C1 segment of cervical spinal cord (tissue), 14 donors: ENCODE data around the gene MAPKAP1.
A peak's percentile ranks its signal among the peaks of the same experiment; 100 is the strongest.

ENCODE experiments used
- DNase-seq, 14 donors: peaks; one replicate each; lab custom pipeline; 2025; lab: John Stamatoyannopoulos, UW

MAPKAP1 gene

DNA sequence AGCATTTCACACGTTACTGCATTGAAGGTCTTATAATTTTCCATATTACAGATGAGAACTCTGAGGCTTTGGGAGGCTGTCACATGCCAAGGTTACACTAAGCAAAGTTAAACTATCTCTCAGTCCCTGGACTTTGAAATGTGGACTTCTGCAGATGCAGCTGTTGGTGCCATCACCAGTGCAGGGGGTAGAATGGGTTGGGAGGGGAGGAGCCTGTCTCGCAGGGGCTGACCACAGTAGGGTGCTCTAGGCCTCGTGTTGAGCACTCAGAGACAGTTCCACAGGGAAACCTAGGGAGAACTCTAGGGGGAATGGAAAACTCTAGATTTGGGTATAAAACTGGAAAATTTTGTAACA is 220.9 kb downstream of the MAPKAP1 start:
- DNase-seq = no peak

DNA sequence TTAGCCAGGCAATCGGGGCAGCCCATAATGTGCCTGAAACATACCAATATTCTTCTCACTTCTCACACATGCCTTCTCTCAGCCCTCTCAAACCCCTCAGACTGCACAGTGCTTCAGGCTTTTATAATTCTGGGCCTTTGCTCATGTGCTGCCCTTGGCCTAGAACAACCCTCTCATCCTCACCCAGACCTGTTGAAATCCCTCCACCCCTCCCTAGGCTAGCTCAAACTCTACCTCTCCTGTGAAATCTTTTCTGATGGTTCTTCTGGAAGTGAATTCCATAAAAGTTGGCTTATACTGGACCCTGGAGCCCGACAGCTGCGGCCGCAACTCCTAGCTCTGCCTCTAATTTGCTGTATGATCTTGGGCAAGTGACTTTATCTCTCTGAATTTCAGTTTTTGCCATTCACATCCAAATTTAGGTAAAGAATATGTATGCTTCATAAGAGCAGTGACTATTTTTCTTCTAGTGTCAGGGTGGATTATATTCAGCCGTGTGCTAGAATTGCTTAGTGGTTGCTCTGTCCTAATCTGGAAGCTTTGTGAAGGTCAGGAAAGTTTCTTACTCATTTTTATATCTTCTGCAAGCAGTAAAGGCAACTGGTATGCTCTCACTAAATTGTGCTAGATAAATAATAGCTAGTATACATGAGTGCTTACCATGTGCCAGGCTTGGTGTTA is 221.4 kb downstream of the MAPKAP1 start:
- DNase-seq = no peak

DNA sequence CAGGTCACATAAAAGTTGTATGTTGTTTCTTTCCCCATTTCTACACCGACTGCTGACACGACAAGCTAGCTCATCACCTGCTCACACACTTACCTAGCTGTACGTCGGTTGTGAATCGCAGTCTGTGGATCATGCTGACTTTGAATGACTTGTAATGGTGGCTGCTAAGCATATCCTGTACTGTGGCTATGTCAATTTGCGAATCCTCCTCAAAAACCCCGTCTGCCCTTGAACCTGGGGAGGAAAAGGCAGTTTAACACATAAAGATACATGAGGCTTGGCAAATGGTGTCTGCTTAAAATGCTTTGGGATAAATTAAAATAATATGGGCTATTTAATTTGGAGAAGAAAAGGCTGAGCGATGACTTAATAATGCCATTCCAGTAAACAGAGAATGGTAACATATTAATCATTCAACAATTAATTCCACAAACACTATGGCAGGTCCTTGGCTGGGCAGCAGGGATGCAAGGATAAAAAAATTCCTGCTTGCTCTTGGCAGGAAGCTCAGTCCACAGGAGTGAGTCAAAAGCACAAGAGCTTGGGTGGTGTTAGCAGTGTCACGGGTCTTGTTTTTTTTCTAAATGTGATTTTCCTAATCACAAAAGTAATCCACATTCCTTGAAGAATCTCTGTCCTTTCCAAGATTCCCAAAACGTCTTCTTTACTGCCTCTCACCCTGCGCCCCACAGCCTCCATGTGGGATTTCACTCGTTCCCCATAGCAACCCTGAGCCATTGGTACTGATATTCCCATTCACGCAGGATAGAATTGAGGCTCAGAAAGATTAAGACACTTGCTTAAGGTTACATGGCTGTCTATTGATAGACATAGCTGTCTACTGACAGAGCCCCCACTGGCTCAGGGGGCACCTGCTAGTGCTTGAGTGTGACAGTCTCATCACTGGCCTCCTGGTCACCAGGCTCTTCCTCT is 222.4 kb downstream of the MAPKAP1 start:
- peak in 1 of 14 donors; percentile 41 for DNase-seq

DNA sequence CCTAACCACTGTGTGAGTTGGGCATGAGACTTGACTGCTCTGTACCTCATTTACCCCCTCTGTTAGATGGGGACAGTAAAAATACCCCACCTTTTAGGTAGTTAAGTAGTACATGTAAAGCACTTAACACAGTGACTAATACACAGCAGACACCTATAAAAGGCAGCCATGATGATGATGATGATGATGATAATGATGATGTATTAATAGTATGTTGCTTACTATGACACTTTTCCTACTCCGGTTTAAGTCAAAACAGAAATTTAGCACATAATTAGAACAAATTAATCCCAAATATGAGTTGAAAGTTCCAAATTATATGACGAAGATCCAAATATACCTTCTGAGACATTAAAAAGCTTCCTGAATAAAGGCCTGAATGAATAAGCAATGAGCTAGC is 223.3 kb downstream of the MAPKAP1 start:
- DNase-seq = no peak

DNA sequence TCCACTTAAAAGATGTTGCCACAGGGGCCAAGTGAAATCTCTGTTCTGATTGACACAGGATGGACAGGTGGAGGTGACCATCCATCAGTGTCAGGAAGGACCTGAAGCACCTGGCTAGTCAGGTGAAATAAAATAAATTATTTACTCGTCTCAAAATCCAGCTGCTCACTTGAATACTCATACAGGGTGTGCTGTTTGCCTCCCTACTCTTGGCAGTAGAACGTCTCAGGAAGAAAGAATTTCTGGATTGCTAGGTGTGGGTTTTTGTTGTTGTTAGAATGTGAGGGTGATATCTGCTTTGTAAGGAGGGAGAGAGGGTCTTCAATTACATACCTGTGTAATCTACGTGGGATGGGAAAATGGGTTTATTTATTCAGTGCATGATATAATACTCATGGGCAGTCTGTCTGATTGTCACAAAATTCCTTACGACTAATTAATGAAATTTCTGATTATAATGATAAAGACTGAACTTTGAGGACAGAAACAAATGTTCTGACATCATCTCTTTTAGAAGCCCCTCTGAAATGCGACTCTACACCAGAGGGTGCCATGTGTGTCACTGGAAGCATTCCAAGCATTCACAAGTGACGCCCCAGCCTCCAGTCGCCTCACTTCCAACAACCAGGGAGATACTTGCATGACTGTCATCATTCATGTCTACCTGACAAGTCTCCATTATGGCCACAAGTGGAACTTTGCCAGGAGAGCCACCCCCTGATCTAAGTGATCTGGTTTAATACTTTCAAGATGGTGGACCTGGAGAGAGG is 227.0 kb downstream of the MAPKAP1 start:
- DNase-seq = no peak

DNA sequence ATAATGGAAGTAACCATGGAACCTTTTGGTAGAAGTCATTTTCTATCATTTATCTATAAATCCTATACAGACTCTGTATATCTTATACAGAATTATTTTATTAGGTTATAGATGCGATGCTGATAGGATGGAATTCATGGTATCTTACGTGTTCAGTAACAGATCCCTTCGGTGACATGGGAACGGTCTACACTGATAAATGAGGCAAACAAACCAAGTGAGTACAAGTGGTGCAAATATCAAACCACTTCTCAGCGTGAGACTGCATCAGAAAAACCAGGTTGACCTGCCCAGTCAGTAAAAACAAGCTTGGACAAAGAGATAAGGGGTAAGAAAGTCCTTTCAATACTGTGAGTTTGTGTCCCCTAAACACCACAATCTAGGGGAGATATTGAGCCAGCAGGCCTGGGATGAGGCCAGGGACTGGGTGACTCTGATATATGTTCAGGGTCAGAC is 229.9 kb downstream of the MAPKAP1 start:
- DNase-seq = no peak

DNA sequence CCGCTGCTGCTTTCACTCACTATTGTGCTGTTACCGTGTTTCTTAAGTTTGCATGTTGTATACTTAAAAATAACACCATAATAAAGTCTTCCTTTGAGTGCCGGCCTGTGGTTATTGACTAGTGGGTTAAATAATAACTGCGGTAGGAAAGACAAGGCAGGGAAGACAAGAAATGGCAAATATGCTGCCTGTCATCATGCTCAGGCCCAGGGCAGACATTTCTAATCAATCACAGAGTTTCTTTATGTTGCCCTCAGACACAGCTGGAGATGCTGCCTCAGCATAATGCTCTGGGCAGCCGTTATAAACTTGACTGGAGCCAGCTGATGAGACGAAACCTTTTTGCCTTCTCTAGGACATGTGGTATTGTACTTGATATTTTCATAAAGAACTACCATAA is 230.4 kb downstream of the MAPKAP1 start:
- DNase-seq = no peak

DNA sequence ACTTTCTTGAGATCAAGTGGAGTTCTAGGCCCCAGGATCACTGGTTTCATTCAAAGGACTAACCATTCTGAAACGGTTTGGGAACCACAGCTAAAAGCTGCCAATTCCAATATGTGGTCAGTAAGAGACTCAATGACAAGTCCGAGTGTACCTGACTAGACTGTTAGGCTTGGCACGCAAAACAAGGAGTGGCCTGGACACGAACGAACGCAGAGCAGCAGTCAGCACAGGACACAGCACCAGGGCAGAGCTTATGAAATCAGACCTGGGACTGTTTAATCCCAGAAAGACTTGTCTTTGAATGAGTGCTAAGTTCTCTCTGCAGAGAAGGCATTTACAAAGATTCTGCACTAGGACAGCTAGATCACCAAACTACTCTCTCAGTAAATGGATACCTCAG is 231.6 kb downstream of the MAPKAP1 start:
- DNase-seq = no peak

DNA sequence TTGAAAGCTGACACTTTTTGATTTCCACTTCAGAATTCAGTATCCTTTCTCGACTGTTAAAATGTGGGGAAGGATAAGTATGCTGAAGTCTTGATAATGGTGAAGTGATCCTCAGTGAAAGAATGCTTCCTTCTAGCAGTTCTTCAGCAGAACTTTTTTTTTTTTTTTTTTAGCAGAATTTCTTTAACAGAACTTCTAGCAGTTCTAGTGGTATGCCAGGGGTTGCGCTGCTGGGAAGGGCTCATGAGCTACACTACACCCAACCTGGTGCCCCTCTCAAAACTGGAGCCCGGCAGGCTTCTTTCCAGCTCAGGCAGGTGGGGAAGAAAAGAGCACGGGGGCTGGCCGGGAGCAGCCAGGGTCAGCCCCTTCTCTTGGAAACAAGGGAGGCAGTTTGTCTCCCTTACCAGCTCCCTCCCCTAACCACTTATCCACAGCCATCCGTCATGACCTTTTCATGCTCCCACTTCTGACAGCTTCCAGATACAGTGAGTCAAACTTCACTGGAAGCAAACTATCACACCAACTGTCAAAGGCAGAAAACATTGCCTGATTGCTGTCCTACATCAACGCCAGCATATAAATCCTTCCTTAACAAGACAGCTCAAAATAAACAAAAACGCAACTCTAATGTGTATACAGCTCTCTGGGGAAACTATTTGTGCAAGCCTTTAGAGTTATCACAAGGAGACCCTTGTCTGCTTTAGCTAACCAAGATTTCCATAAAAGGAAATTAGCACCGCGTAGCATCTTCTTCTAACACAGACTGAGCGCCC is 233.9 kb downstream of the MAPKAP1 start:
- DNase-seq = no peak

DNA sequence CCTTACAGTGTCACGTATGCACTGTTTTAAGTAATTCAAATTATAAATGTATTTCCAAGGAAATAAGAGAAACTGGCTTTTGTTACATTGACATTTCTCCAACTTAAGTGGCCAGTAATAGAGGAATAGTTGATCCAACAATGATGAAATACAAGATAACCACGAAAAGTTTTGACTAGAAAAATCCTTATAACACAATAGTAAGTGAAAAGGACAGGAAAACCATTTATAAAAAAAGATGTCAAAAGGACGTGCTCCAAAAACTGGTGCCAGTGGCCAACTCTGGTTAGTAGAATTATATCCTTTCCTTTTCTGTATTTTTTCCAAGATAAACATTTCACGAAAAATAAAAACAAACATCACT is 234.5 kb downstream of the MAPKAP1 start:
- no peak for DNase-seq

DNA sequence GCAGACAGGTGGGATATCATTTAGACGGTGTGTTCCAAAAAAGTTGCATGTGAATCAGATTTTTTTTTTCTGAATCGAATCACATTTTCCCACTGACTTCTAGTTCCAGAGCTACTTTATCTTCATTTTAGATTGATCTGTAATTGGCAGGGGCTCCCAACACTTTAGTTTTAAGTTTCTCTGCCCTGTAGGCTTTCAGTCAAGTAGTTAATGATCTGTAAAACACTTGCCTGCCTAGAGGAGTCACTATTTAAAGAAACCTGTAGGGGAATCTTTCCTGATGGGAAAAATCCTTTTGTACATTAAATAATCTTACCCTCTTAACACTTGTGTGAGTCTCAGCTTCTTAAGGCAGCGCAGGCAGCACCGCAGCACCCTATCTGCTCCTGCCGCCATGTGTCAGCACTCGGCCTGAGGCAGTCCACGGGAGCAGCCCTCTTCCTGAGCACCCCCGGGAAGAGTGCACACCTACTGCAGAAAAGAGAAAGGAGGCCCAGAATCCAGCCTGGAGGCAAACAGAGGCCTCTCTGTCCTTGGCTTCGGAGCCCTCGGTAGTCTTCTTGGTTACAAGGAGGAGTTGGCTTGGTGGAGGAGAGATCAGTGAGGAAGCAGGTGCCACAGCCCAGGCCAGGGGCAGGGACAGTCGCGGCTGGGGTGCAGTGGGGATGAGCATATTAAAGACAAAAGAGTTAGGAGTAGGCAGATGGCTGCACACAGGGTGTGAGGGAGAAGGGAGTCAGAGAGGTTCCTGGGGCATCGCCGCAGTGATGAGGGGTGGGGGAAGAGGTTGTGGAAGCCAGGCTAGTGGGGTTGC is 236.0 kb downstream of the MAPKAP1 start:
- no peak for DNase-seq

DNA sequence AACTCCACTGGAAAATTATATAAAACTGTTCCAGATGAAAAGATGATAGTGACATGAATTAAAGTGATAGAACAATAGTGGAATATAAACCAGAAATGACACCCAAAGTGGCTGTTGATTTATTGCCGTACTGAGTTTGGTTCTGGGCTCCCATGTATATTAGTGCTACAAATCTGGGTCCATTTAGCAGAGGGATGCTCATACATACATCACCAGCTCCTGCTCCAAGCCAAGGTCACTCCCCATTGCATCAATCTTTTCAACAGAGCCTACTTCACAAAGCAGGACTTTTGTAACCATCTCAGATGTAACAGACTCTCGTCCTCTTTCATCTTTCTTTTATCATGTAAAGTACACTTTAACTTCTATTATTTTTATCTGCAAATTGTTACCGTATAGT is 236.8 kb downstream of the MAPKAP1 start:
- DNase-seq = no peak

DNA sequence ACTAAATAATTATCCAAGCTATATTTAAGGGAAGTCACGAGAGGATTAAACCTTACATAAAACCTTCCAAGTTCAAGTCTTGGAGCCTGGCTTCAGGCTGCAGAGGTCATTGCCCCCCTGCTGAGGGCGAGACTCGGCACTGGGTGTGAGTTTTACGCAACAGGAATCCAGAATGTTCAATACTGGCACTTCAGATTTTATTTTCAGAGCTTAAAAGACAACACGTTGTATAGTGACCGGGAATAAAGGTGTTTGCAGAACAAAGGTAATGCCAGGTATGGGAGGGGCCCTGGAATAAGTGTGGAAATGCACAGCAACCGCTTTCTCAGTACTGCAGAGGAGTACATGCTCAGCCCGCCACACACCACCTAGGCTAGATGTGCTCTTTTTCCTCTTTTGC is 238.4 kb downstream of the MAPKAP1 start:
- DNase-seq = no peak

DNA sequence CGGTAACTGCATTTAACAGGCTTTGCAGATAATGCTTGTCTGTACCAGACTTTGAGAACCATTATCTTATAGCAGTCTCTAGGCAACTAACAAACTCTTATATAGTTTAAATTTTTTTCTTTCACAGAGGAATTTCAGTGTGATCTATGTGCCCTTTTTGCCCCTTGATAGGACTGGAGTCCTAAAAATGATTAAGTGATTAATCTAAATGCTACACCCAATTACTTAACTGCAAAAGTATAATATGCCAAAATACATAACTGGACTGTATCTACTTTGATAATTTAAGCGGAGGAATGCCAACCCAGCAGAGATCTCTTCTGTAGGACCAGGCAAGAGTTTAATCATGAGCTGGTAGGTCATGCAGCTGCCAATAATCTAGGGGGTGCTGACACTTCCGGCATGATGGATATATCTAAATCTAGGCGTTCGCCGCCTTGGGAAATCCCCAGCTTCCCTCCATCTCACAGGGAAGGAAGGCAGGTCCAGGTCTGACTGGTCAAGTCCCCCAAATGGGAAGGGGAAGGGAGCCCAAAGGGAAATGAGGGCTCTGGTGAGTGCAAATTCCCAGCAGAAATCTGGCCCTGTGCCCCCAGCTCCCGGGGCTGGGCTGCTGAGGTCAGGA is 239.8 kb downstream of the MAPKAP1 start:
- DNase-seq = no peak

DNA sequence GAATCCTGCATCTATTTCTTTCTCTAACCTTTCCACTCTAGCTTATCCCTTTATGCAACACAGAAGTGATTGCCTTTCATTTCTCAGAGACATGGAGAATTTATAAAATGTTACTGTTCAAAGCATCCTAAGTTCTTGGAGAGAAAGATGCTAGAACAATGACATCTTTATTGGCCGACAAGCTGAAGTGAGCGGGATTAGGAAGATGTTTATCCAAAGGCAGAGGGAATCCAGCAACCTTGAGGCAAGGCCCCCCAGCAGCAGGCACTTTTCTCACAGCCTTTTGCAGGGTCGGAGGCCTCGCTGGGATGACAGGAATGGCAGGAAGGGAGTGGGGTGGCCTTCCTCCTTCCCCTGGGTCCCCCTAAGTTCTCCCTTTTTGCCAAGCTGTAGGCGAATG is 240.6 kb downstream of the MAPKAP1 start:
- DNase-seq = no peak

DNA sequence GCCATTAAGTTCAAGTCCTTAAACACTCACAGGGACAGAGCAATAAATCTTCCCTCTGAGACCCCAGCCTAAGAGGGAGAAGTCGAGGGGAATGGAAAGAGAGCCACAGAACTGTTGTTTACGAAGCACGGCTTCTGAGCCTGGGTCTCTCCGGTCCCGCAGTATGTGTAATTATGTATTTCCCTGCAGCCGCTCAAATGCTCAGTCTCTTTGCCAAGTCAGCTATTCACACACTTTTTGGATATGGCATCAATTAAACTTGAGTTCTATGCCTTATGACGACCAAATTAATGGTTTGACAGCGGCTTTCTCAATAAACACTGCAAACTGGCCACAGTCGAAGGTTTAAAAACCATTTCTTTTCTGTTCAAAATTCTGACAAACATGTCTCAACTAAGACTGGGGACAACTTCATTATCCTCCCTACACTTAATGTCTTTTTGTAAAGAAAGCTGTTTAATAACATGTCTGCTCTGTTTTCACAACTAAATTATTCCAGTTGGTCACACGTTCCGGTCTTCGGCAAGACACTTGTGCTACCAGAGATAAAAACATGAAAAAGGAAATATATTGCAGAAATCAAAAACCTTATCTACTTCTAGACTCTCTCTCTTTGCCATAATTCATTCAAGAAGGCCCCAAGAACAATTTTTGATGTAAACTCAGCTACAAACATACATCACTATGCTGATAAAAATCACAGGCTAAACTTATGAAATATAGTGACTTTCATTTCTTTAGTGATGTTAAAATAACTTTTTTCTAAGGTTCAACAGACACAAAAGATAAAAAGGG is 242.2 kb downstream of the MAPKAP1 start:
- DNase-seq = no peak

DNA sequence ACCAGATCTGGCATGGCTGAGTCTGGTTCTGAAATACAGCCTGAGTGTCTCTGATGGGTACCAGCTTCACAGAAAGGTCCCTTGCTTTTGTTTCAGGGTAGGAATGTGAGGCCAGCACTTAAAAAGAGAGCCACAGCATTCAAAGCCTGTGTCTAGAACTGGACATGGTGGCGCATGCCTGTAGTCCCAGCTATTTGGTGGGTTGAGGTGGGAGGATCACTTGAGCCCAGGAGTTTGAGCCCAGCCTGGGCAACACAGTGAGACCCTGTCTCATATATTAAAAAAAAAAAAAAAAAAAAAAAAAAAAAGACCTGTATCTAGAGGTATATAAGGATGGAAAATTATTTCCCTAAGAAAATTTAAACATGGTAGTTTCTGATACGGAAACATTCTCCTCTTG is 243.1 kb downstream of the MAPKAP1 start:
- no peak for DNase-seq

DNA sequence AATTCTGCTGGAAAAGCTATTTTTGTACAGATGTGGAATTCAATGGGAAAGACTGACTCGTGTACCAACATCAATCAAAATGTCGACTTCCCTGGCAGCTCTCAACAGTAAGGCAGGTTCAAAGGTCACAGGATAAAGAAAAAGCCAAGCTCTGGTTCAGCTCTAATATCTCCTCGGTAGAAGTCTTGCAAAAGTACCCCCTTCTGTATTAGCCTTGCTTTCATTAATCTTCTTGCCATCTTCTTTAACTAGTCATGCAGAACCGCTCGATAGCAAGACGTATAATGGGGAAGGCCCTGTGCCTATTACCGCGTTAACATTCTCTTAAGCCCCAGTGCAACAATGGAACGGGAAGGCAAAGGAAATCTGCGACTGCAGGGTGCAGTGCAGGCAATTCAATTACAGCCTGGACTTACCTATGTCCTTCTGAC is 244.1 kb downstream of the MAPKAP1 start:
- DNase-seq = no peak

DNA sequence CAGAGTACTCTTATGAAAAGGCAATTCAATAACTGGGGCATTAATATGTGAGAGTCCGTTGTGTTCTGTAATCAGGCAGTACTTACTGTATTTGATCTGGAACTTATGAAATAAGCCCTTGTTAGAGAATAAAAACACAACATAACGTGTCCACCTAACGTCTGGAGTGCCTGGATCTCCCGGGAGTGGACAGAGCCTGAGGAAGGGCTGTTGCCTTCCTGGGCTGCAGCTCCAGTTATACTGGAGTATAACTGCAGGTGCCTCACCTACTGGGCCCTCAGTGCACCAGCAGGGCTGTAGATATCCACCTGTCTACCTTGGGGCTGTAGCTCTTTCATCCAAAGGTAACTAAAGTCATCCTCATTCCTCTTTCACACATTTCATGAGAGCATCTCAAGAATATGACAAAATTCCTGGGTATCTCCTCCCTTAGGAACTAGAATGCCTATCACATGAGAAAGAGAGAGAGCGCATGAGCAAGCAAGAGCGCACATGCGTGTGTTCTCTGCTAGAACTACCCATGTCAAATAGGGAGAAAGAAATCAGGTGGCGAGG is 245.3 kb downstream of the MAPKAP1 start:
- no peak for DNase-seq
